SU-DHL-6 (cell line): ENCODE measurements around the gene NALF2.

Experiments
- EZH2phosphoT487 ChIP-seq: fragments of 200-600 bp; sonication (generic), shearing (Covaris generic); conservative IDR thresholded peaks from 2 replicates; pipeline ENCODE4 v1.6.1; 2018; ENCODE audit warnings: mild to moderate bottlenecking, antibody characterized with exemption, low read length, moderate library complexity, mixed read lengths
- TF ChIP-seq, protein P1 (sequence below): fragments of 200-600 bp; sonication (generic); IDR thresholded peaks from one replicate; pipeline ENCODE4 v1.5.1; 2017; ENCODE audit warnings: antibody characterized with exemption, mild to moderate bottlenecking, low read length, moderate library complexity; ENCODE audit not compliant: insufficient read depth, poor library complexity, severe bottlenecking

DNA sequence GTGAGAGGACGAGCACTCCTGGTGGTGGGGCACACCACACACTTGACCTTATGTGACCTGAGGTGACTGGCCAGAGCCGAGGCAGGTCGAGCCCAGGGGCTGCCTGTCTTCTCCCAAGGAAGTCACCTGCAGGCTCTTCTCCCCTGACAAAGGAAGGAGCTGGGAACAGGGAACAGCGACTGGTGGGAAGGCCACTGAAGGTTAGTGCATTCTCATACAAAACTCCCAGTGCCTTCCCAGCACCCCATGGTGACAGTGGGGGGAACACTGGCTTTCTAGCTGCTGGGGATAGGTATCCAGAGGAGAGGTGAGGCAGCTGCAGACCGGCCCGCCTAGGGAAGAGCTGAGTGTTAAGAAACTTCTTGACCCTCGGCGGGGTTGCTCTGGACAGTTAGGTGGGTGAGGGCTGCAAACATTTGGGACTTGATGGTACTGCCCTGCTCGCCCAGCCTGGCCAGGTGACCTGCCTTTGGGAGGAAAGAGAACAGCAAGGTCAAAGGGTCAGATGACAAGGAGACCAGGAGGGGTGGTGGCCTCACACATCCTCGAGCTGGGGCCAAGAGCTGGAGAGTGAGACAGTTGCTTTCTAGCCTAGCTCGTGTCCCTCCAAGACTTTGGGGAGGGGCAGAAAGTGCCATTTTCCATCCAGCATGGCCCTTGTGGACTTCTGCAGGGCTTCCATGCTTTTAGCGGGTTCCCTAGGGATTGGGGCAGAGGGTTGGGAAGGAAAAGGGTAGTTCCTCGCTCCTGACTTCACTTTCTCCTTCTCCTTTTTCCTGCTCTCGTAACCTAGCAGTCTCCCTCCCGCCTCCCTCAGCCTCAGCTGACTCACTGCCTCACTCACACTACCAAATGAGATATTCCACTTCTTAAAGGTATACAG, 2.7 kb downstream of the NALF2 start:
- TF ChIP-seq, protein P1, sequence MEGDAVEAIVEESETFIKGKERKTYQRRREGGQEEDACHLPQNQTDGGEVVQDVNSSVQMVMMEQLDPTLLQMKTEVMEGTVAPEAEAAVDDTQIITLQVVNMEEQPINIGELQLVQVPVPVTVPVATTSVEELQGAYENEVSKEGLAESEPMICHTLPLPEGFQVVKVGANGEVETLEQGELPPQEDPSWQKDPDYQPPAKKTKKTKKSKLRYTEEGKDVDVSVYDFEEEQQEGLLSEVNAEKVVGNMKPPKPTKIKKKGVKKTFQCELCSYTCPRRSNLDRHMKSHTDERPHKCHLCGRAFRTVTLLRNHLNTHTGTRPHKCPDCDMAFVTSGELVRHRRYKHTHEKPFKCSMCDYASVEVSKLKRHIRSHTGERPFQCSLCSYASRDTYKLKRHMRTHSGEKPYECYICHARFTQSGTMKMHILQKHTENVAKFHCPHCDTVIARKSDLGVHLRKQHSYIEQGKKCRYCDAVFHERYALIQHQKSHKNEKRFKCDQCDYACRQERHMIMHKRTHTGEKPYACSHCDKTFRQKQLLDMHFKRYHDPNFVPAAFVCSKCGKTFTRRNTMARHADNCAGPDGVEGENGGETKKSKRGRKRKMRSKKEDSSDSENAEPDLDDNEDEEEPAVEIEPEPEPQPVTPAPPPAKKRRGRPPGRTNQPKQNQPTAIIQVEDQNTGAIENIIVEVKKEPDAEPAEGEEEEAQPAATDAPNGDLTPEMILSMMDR: no peak
- no peak for TF ChIP-seq EZH2phosphoT487
